Activated CD4-positive, alpha-beta T cell treated with anti-CD3 and anti-CD28 coated beads, Interleukin-2, amount 10 ng/mL, durations not matched to agents 7 days and 5 days (primary cell): Measurements from ENCODE around the gene CYP1A1. TPM values are rescaled to one million over a fixed set of nuclear protein-coding genes. Genes with fewer than 3 reads are reported as not detected.
A peak's percentile ranks its signal among the peaks of the same experiment; 100 is the strongest.
"Not testable (repeated sequence)": the region's sequence is repeated elsewhere in the genome, so short reads cannot be mapped to it uniquely, and the experiment has no call there.

Experiments used
- CTCF ChIA-PET: fragments of 350-600 bp; sonication (Branson Sonifier 250); formaldehyde crosslinking; loops from one replicate; lab custom pipeline; 2021; ENCODE audit warnings: antibody characterized with exemption; lab: Charles Lee
- POLR2A ChIA-PET: fragments of 350-600 bp; sonication (Branson Sonifier 250); formaldehyde crosslinking; loops from one replicate; lab custom pipeline; 2021; ENCODE audit warnings: antibody characterized with exemption; lab: Charles Lee
- DNase-seq: peaks from one replicate; pipeline ENCODE4 v3.0.0-alpha.2; 2020
- H3K27ac Mint-ChIP-seq: one replicate; pipeline ENCODE4 v1.8.0; 2021; ENCODE audit warnings: mild to moderate bottlenecking, moderate library complexity, mixed read lengths
- H3K27me3 Mint-ChIP-seq: one replicate; pipeline ENCODE4 v1.8.0; 2021; ENCODE audit warnings: mixed read lengths
- H3K36me3 Mint-ChIP-seq: one replicate; pipeline ENCODE4 v1.8.0; 2021; ENCODE audit warnings: low read depth, mixed read lengths
- H3K4me1 Mint-ChIP-seq: one replicate; pipeline ENCODE4 v1.8.0; 2021; ENCODE audit warnings: mixed read lengths
- H3K4me3 Mint-ChIP-seq: one replicate; pipeline ENCODE4 v1.8.0; 2021; ENCODE audit warnings: mild to moderate bottlenecking, moderate library complexity, mixed read lengths
- H3K9me3 Mint-ChIP-seq: one replicate; pipeline ENCODE4 v1.8.0; 2021; ENCODE audit warnings: mixed read lengths
- total RNA-seq, 2 experiments: library from RNA; stranded (reverse); gene quantifications; one replicate each; pipeline ENCODE4 v1.2.3, GENCODE V29; 2021

The CYP1A1 gene
- total RNA-seq, 2 experiments from 2014 or later = 2.2 to 2.9 TPM

GRCh38 chr15:74730619-74731316 lies 5.4 kb upstream of the CYP1A1 start:
- ChIA-PET POLR2A (no interaction called here), CTCF (interaction anchor here (0.8 kb wide), 1 partner anchor 13 kb away, joined by 4 read pairs; no protein-coding TSS in a partner anchor)
- Mint-ChIP-seq H3K4me1 (peaks cover 13% of the 10 kb centered on the region), H3K36me3 (no peaks in the 10 kb centered on the region), H3K4me3 (no peak overlapping the region), H3K27ac (no peak overlapping the region), H3K9me3 (no peaks in the 10 kb centered on the region), H3K27me3 (peaks cover 10% of the 10 kb centered on the region)
- DNase-seq = no peak

- DNase-seq, POLR2A ChIA-PET, CTCF ChIA-PET, H3K36me3 Mint-ChIP-seq, H3K9me3 Mint-ChIP-seq, H3K27ac Mint-ChIP-seq, H3K4me3 Mint-ChIP-seq: not testable (repeated sequence)
- Mint-ChIP-seq H3K4me1 (peaks cover 21% of the 10 kb centered on the region), H3K27me3 (peaks cover 17% of the 10 kb centered on the region)
These were observed 4.0 kb upstream of the CYP1A1 start for GRCh38 chr15:74729372-74729771.

GRCh38 chr15:74728699-74729098 lies 3.4 kb upstream of the CYP1A1 start:
- CTCF ChIA-PET, POLR2A ChIA-PET: not testable (repeated sequence)

DNA sequence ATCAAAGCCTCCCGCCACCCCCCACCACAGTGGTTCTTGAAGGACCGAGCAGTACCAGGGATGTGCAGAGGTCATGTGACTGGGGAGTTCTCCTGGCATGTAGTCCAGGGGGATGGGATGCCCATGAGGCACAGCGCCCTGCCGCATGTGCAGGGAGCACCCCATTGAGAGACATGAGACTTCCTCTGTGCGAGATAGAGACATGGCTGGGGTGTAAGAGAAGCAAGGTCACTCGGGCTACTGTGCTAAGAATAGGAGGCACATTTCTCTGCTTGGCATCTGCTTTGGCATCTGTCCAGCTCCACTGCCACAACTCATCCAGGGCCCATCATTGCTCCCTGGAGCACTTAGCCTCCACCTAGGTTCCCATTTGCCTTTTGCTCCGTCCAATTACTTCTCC lies 2.4 kb upstream of the CYP1A1 start:
- Mint-ChIP-seq H3K9me3 (no peaks in the 10 kb centered on the region), H3K27ac (peak overlapping the region; percentile 41), H3K36me3 (no peaks in the 10 kb centered on the region), H3K4me3 (no peak overlapping the region), H3K4me1 (peaks cover 25% of the 10 kb centered on the region), H3K27me3 (peaks cover 20% of the 10 kb centered on the region)
- CTCF ChIA-PET = no interaction called here
- POLR2A ChIA-PET = no interaction called here
- no peak for DNase-seq

More at GRCh38 chr15:74728699-74729098, 3.4 kb upstream of the CYP1A1 start:
- not testable (repeated sequence) for H3K9me3 Mint-ChIP-seq, H3K36me3 Mint-ChIP-seq, H3K27ac Mint-ChIP-seq, DNase-seq, H3K4me3 Mint-ChIP-seq
- Mint-ChIP-seq H3K27me3 (peaks cover 19% of the 10 kb centered on the region), H3K4me1 (peaks cover 25% of the 10 kb centered on the region)

- no peak for DNase-seq
- H3K27me3 Mint-ChIP-seq = peaks cover 16% of the 10 kb centered on the region
- H3K4me1 Mint-ChIP-seq = peaks cover 25% of the 10 kb centered on the region
- no peaks in the 10 kb centered on the region for H3K9me3 Mint-ChIP-seq
- ChIA-PET CTCF (interaction anchor here (1.2 to 2.6 kb wide), 2 partner anchors 45 to 106 kb away, joined by 3 to 12 read pairs; no protein-coding TSS in a partner anchor), POLR2A (no interaction called here)
- peak overlapping the region; percentile 89 for H3K27ac Mint-ChIP-seq
- no peaks in the 10 kb centered on the region for H3K36me3 Mint-ChIP-seq
- H3K4me3 Mint-ChIP-seq = peak overlapping the region; percentile 56
These were observed 1.4 kb upstream of the CYP1A1 start for GRCh38 chr15:74726774-74727164.

DNA sequence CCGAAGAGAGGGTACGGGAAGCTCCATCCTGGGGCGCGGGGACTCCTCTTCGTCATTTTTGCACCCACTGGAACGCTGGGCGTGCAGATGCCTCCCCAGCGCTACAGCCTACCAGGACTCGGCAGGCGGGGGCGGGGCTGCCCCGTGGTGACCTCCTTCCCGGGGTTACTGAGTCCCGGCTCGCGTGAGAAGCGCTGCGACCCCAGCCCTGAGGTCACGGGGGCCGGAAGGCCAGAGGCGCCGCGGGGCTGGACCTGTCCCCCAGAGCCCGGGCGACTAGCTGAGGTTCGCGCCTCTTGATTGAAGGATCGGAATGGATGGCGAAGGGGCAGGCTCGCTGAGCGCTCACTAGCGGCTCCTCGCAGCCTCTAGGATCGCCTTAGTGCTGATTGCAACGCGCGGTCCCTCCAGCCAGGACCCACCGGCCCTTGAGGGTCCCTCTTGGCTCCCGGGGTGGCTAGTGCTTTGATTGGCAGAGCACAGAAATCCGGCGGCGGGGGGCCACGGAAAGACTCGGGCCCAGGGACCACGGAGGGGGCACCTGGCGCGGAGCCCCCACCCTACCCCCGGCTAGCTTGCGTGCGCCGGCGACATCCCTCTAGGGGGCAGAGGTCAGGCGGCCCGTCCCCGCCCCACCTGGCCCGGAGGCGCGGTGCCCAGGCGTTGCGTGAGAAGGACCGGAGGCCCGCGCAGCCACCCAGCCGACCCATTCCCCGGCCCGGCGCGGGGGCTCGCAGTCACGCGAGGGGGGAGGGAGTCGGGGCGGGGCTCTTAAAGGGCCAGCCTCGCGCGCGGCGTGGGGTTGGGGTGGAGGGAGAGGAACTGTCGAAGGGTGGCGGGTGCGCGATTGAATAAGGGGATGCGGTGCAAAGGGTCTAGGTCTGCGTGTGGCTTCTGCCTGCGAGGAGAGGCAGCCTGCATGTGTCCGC lies 781 bp upstream of the CYP1A1 start:
- POLR2A ChIA-PET = no interaction called here
- Mint-ChIP-seq H3K4me3 (peak overlapping the region; percentile 66), H3K27ac (peak overlapping the region; percentile 89), H3K4me1 (peaks cover 25% of the 10 kb centered on the region), H3K27me3 (peaks cover 16% of the 10 kb centered on the region), H3K9me3 (no peaks in the 10 kb centered on the region), H3K36me3 (no peaks in the 10 kb centered on the region)
- DNase-seq = peak; percentile 65
- CTCF ChIA-PET = interaction anchor here (0.6 to 2.6 kb wide), 5 partner anchors 15 to 105 kb away, joined by 3 to 12 read pairs (median 3); no protein-coding TSS in a partner anchor

- POLR2A ChIA-PET = interaction anchor here (0.6 kb wide), 1 partner anchor 995 kb away, joined by 4 read pairs; no protein-coding TSS in a partner anchor
- Mint-ChIP-seq H3K9me3 (no peaks in the 10 kb centered on the region), H3K27me3 (peaks cover 16% of the 10 kb centered on the region), H3K4me1 (peaks cover 25% of the 10 kb centered on the region), H3K4me3 (peak overlapping the region; percentile 66), H3K27ac (peak overlapping the region; percentile 72), H3K36me3 (no peaks in the 10 kb centered on the region)
- CTCF ChIA-PET = interaction anchor here (0.6 to 2.6 kb wide), 4 partner anchors 17 to 75 kb away, joined by 3 to 12 read pairs (median 4); no protein-coding TSS in a partner anchor
- no peak for DNase-seq
These were observed 631 bp downstream of the CYP1A1 start for GRCh38 chr15:74724570-74725224.

- POLR2A ChIA-PET = no interaction called here
- no peaks in the 10 kb centered on the region for H3K9me3 Mint-ChIP-seq
- H3K4me3 Mint-ChIP-seq = no peak overlapping the region
- DNase-seq = no peak
- CTCF ChIA-PET = interaction anchor here (0.6 to 1.0 kb wide), 5 partner anchors 9 to 893 kb away, joined by 3 to 4 read pairs (median 3); no protein-coding TSS in a partner anchor
- H3K27me3 Mint-ChIP-seq = peaks cover 16% of the 10 kb centered on the region
- no peaks in the 10 kb centered on the region for H3K36me3 Mint-ChIP-seq
- H3K27ac Mint-ChIP-seq = no peak overlapping the region
- peaks cover 25% of the 10 kb centered on the region for H3K4me1 Mint-ChIP-seq
These were observed 1.5 kb downstream of the CYP1A1 start for GRCh38 chr15:74723754-74724334.

- ChIA-PET POLR2A (no interaction called here), CTCF (interaction anchor here (0.6 to 0.8 kb wide), 3 partner anchors 10 to 892 kb away, joined by 3 to 4 read pairs (median 3); no protein-coding TSS in a partner anchor)
- Mint-ChIP-seq H3K36me3 (no peaks in the 10 kb centered on the region), H3K4me1 (peaks cover 25% of the 10 kb centered on the region), H3K4me3 (no peak overlapping the region), H3K27me3 (peaks cover 16% of the 10 kb centered on the region), H3K27ac (no peak overlapping the region), H3K9me3 (no peaks in the 10 kb centered on the region)
- no peak for DNase-seq
These were observed 2.1 kb downstream of the CYP1A1 start for GRCh38 chr15:74723187-74723586.

- H3K27ac Mint-ChIP-seq = no peak overlapping the region
- CTCF ChIA-PET = interaction anchor here (0.5 kb wide), 1 partner anchor 46 kb away, joined by 3 read pairs; no protein-coding TSS in a partner anchor
- no peaks in the 10 kb centered on the region for H3K36me3 Mint-ChIP-seq
- no peak overlapping the region for H3K4me3 Mint-ChIP-seq
- H3K27me3 Mint-ChIP-seq = peaks cover 16% of the 10 kb centered on the region
- no peaks in the 10 kb centered on the region for H3K9me3 Mint-ChIP-seq
- no peak for DNase-seq
- H3K4me1 Mint-ChIP-seq = peaks cover 22% of the 10 kb centered on the region
- POLR2A ChIA-PET = no interaction called here
These were observed 2.7 kb downstream of the CYP1A1 start for GRCh38 chr15:74722591-74722990.

GRCh38 chr15:74716651-74717050 lies 8.7 kb downstream of the CYP1A1 start:
- DNase-seq = no peak
- no peaks in the 10 kb centered on the region for H3K9me3 Mint-ChIP-seq
- no peak overlapping the region for H3K27ac Mint-ChIP-seq
- H3K27me3 Mint-ChIP-seq = peaks cover 8% of the 10 kb centered on the region
- POLR2A ChIA-PET = no interaction called here
- no peaks in the 10 kb centered on the region for H3K4me1 Mint-ChIP-seq
- H3K36me3 Mint-ChIP-seq = no peaks in the 10 kb centered on the region
- H3K4me3 Mint-ChIP-seq = no peak overlapping the region
- CTCF ChIA-PET = no interaction called here

DNA sequence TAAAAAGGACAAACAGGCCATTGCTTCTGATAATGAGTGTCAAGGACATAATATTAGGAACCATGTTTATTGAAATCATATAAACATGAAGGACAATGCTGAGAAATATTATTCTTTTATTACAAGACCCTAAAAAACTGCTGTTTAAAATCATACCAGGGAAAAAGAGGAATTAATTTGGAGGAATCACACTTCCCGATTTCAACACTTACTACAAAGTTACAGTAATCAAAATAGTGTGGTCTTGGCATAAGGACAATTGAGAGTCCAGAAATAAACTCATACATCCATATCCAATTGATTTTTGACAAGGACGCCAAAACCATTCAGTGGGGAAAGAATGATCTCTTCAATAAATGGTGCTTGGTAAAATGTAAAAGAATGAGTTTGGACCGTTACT lies 13.0 kb downstream of the CYP1A1 start:
- Mint-ChIP-seq H3K27ac (no peak overlapping the region), H3K27me3 (peaks cover 13% of the 10 kb centered on the region), H3K36me3 (no peaks in the 10 kb centered on the region), H3K9me3 (no peaks in the 10 kb centered on the region), H3K4me1 (peaks cover 7% of the 10 kb centered on the region), H3K4me3 (no peak overlapping the region)
- ChIA-PET POLR2A (no interaction called here), CTCF (interaction anchor here (0.5 to 0.7 kb wide), 2 partner anchors 11 to 711 kb away, joined by 3 read pairs; no protein-coding TSS in a partner anchor)
- DNase-seq = no peak
